Measurements from ENCODE around the gene ORC3.

ORC3 gene

GRCh38 chr6:87655824-87656223 lies 65.9 kb downstream of the ORC3 start:
- H4K91ac ChIP-seq (ENCODE audit: low read length), result no peak overlapping the region
- H3K23ac ChIP-seq (ENCODE audit: low read length in 2 of 2), result no peak overlapping the region
- no peak overlapping the region for H2BK12ac ChIP-seq (ENCODE audit: low read length in 2 of 2)
- H3K36me3 ChIP-seq (ENCODE audit: control insufficient read depth in 1 of 2, insufficient read depth in 2 of 2, low read depth in 1 of 2, low read length in 2 of 2), result peaks cover 3 to 48% of the 10 kb centered on the region in 2 experiments
- no peak overlapping the region for H3K18ac ChIP-seq (ENCODE audit: low read depth in 1 of 2, low read length in 2 of 2)
- no peak overlapping the region for H3K27ac ChIP-seq (ENCODE audit: low read length, poor library complexity, severe bottlenecking)
- no peak overlapping the region for H3K14ac ChIP-seq (ENCODE audit: low read length in 2 of 2)
- H3K9me3 ChIP-seq (ENCODE audit: control insufficient read depth, low read length), result no peaks in the 10 kb centered on the region
- no peaks in the 10 kb centered on the region for H3K27me3 ChIP-seq (ENCODE audit: control insufficient read depth in 1 of 2, insufficient read depth in 1 of 2, low read length in 2 of 2)
- no peak overlapping the region for H2BK15ac ChIP-seq (ENCODE audit: low read depth, poor library complexity, severe bottlenecking)
- H4K8ac ChIP-seq (ENCODE audit: low read length), result no peak overlapping the region
- H3K4me3 ChIP-seq (ENCODE audit: insufficient read depth in 1 of 2, low read depth in 1 of 2, low read length in 2 of 2), result no peak overlapping the region
- no peak overlapping the region for H2BK120ac ChIP-seq (ENCODE audit: low read depth, low read length)
- H3K79me1 ChIP-seq (replicated peaks; ENCODE audit: low read length, poor library complexity, severe bottlenecking), result peaks cover 2% of the 10 kb centered on the region
- H3K4me1 ChIP-seq (ENCODE audit: control insufficient read depth, insufficient read depth, low read depth, low read length), result peaks cover 3% of the 10 kb centered on the region
- H3K9ac ChIP-seq (ENCODE audit: low read length), result no peak overlapping the region
- H3K4me2 ChIP-seq (ENCODE audit: low read length, poor library complexity, severe bottlenecking), result no peak overlapping the region
- DNase-seq, result no peak
- no peak overlapping the region for H2AK5ac ChIP-seq (ENCODE audit: low read length, severe bottlenecking)
- H2AFZ ChIP-seq (ENCODE audit: low read depth, low read length), result no peak overlapping the region
- H2BK5ac ChIP-seq (ENCODE audit: low read depth, low read length, poor library complexity, severe bottlenecking), result no peak overlapping the region
- no peak overlapping the region for H3K4ac ChIP-seq (ENCODE audit: low read depth in 1 of 2, low read length in 2 of 2)

GRCh38 chr6:87656857-87657256 lies 66.9 kb downstream of the ORC3 start:
- no peak for DNase-seq
- H3K27me3 ChIP-seq (ENCODE audit: control insufficient read depth in 1 of 2, insufficient read depth in 1 of 2, low read length in 2 of 2), result no peaks in the 10 kb centered on the region
- no peak overlapping the region for H2BK12ac ChIP-seq (ENCODE audit: low read length in 2 of 2)
- H3K18ac ChIP-seq (ENCODE audit: low read depth in 1 of 2, low read length in 2 of 2), result peak overlapping the region in 1 of 2 experiments; percentile 33
- H2AFZ ChIP-seq (ENCODE audit: low read depth, low read length), result no peak overlapping the region
- no peak overlapping the region for H2AK5ac ChIP-seq (ENCODE audit: low read length, severe bottlenecking)
- no peak overlapping the region for H3K4me2 ChIP-seq (ENCODE audit: low read length, poor library complexity, severe bottlenecking)
- no peak overlapping the region for H4K8ac ChIP-seq (ENCODE audit: low read length)
- no peak overlapping the region for H3K4me3 ChIP-seq (ENCODE audit: insufficient read depth in 1 of 2, low read depth in 1 of 2, low read length in 2 of 2)
- H3K79me1 ChIP-seq (replicated peaks; ENCODE audit: low read length, poor library complexity, severe bottlenecking), result peaks cover 5% of the 10 kb centered on the region
- H3K14ac ChIP-seq (ENCODE audit: low read length in 2 of 2), result no peak overlapping the region
- no peak overlapping the region for H3K9ac ChIP-seq (ENCODE audit: low read length)
- H4K91ac ChIP-seq (ENCODE audit: low read length), result no peak overlapping the region
- no peak overlapping the region for H3K4ac ChIP-seq (ENCODE audit: low read depth in 1 of 2, low read length in 2 of 2)
- H3K23ac ChIP-seq (ENCODE audit: low read length in 2 of 2), result no peak overlapping the region
- H3K27ac ChIP-seq (ENCODE audit: low read length, poor library complexity, severe bottlenecking), result peak overlapping the region; percentile 38
- no peaks in the 10 kb centered on the region for H3K9me3 ChIP-seq (ENCODE audit: control insufficient read depth, low read length)
- no peak overlapping the region for H2BK5ac ChIP-seq (ENCODE audit: low read depth, low read length, poor library complexity, severe bottlenecking)
- no peak overlapping the region for H2BK120ac ChIP-seq (ENCODE audit: low read depth, low read length)
- H2BK15ac ChIP-seq (ENCODE audit: low read depth, poor library complexity, severe bottlenecking), result no peak overlapping the region
- peaks cover 3 to 44% of the 10 kb centered on the region in 2 experiments for H3K36me3 ChIP-seq (ENCODE audit: control insufficient read depth in 1 of 2, insufficient read depth in 2 of 2, low read depth in 1 of 2, low read length in 2 of 2)
- peaks cover 3% of the 10 kb centered on the region for H3K4me1 ChIP-seq (ENCODE audit: control insufficient read depth, insufficient read depth, low read depth, low read length)

- Histone ChIP-seq H3K27ac (ENCODE audit: low read length, poor library complexity, severe bottlenecking) (no peak overlapping the region), H2AFZ (ENCODE audit: low read depth, low read length) (no peak overlapping the region), H3K9ac (ENCODE audit: low read length) (no peak overlapping the region), H2BK120ac (ENCODE audit: low read depth, low read length) (no peak overlapping the region), H3K79me1 (replicated peaks; ENCODE audit: low read length, poor library complexity, severe bottlenecking) (peaks cover 5% of the 10 kb centered on the region), H3K23ac (ENCODE audit: low read length in 2 of 2) (no peak overlapping the region), H3K4ac (ENCODE audit: low read depth in 1 of 2, low read length in 2 of 2) (no peak overlapping the region), H3K4me1 (ENCODE audit: control insufficient read depth, insufficient read depth, low read depth, low read length) (peaks cover 3% of the 10 kb centered on the region), H2BK5ac (ENCODE audit: low read depth, low read length, poor library complexity, severe bottlenecking) (no peak overlapping the region), H3K18ac (ENCODE audit: low read depth in 1 of 2, low read length in 2 of 2) (no peak overlapping the region), H2BK15ac (ENCODE audit: low read depth, poor library complexity, severe bottlenecking) (no peak overlapping the region), H2BK12ac (ENCODE audit: low read length in 2 of 2) (no peak overlapping the region), H3K36me3 (ENCODE audit: control insufficient read depth in 1 of 2, insufficient read depth in 2 of 2, low read depth in 1 of 2, low read length in 2 of 2) (peaks cover 3 to 37% of the 10 kb centered on the region in 2 experiments), H3K14ac (ENCODE audit: low read length in 2 of 2) (no peak overlapping the region), H2AK5ac (ENCODE audit: low read length, severe bottlenecking) (no peak overlapping the region), H4K91ac (ENCODE audit: low read length) (no peak overlapping the region), H3K9me3 (ENCODE audit: control insufficient read depth, low read length) (no peaks in the 10 kb centered on the region), H3K27me3 (ENCODE audit: control insufficient read depth in 1 of 2, insufficient read depth in 1 of 2, low read length in 2 of 2) (no peaks in the 10 kb centered on the region), H4K8ac (ENCODE audit: low read length) (no peak overlapping the region), H3K4me3 (ENCODE audit: insufficient read depth in 1 of 2, low read depth in 1 of 2, low read length in 2 of 2) (no peak overlapping the region), H3K4me2 (ENCODE audit: low read length, poor library complexity, severe bottlenecking) (no peak overlapping the region)
- no peak for DNase-seq
Measured at GRCh38 chr6:87658516-87658915, 68.6 kb downstream of the ORC3 start.

- Histone ChIP-seq H2AFZ (ENCODE audit: low read depth, low read length) (no peak overlapping the region), H3K79me1 (replicated peaks; ENCODE audit: low read length, poor library complexity, severe bottlenecking) (peaks cover 4% of the 10 kb centered on the region), H3K14ac (ENCODE audit: low read length in 2 of 2) (no peak overlapping the region), H2BK15ac (ENCODE audit: low read depth, poor library complexity, severe bottlenecking) (no peak overlapping the region), H3K36me3 (ENCODE audit: control insufficient read depth in 1 of 2, insufficient read depth in 2 of 2, low read depth in 1 of 2, low read length in 2 of 2) (peaks cover 3 to 43% of the 10 kb centered on the region in 2 experiments), H3K4ac (ENCODE audit: low read depth in 1 of 2, low read length in 2 of 2) (no peak overlapping the region), H2AK5ac (ENCODE audit: low read length, severe bottlenecking) (no peak overlapping the region), H3K18ac (ENCODE audit: low read depth in 1 of 2, low read length in 2 of 2) (no peak overlapping the region), H2BK5ac (ENCODE audit: low read depth, low read length, poor library complexity, severe bottlenecking) (no peak overlapping the region), H3K27me3 (ENCODE audit: control insufficient read depth in 1 of 2, insufficient read depth in 1 of 2, low read length in 2 of 2) (no peaks in the 10 kb centered on the region), H4K91ac (ENCODE audit: low read length) (no peak overlapping the region), H3K9ac (ENCODE audit: low read length) (peak overlapping the region; percentile 66), H3K27ac (ENCODE audit: low read length, poor library complexity, severe bottlenecking) (no peak overlapping the region), H3K9me3 (ENCODE audit: control insufficient read depth, low read length) (no peaks in the 10 kb centered on the region), H3K4me2 (ENCODE audit: low read length, poor library complexity, severe bottlenecking) (no peak overlapping the region), H4K8ac (ENCODE audit: low read length) (no peak overlapping the region), H2BK12ac (ENCODE audit: low read length in 2 of 2) (no peak overlapping the region), H3K23ac (ENCODE audit: low read length in 2 of 2) (no peak overlapping the region), H3K4me3 (ENCODE audit: insufficient read depth in 1 of 2, low read depth in 1 of 2, low read length in 2 of 2) (peak overlapping the region in 1 of 2 experiments; percentile 39), H3K4me1 (ENCODE audit: control insufficient read depth, insufficient read depth, low read depth, low read length) (peaks cover 2% of the 10 kb centered on the region), H2BK120ac (ENCODE audit: low read depth, low read length) (no peak overlapping the region)
- peak; percentile 82 for DNase-seq
Measured at GRCh38 chr6:87660226-87660911, 70.4 kb downstream of the ORC3 start.
